ENCODE results near the gene ANKRD34A. TPM values are rescaled to one million over a fixed set of nuclear protein-coding genes. Genes with fewer than 3 reads are reported as not detected.

Gene ANKRD34A
- total and polyA plus RNA-seq, 2 of the 13 experiments (the other 11 are each of a cell fraction or from before 2014, with no cell fraction given): 0.05 to 0.07 TPM

- 0 out of 2 replicates have a peak, but pooled peaks have one; percentile 30 for TF ChIP-seq ZNF792 (CRISPR knock-in tag; IDR thresholded peaks at IDR 0.05)
- TF ChIP-seq SNAPC4 (CRISPR knock-in tag; IDR thresholded peaks at IDR 0.05): peak; percentile 65; the same call in 1 of the 2 replicates
- TF ChIP-seq GATAD1 (CRISPR knock-in tag; IDR thresholded peaks at IDR 0.05): peak; percentile 87
- no peak for TF ChIP-seq ZNF33A (CRISPR knock-in tag; IDR thresholded peaks at IDR 0.05; ENCODE audit: borderline replicate concordance)
- TF ChIP-seq HNRNPLL (IDR thresholded peaks at IDR 0.05; ENCODE audit: low read depth, low read length, poor library complexity, severe bottlenecking): peak; percentile 73
- TF ChIP-seq HDAC1 (CRISPR knock-in tag; IDR thresholded peaks at IDR 0.05): peak; percentile 72
- peak; percentile 30; the same call in 1 of the 2 replicates for TF ChIP-seq MEF2D (CRISPR knock-in tag; IDR thresholded peaks at IDR 0.05)
- TF ChIP-seq GFI1 (CRISPR knock-in tag; IDR thresholded peaks at IDR 0.05; ENCODE audit: borderline replicate concordance): peak; percentile 70; the same call in 1 of the 2 replicates
- TF ChIP-seq ZNF350 (CRISPR knock-in tag; IDR thresholded peaks at IDR 0.05; ENCODE audit: borderline replicate concordance, low read depth): peak; percentile 46; the same call in 1 of the 2 replicates
- peak; percentile 37 for TF ChIP-seq CBX1 (IDR thresholded peaks at IDR 0.05; ENCODE audit: low read depth)
- no peak for TF ChIP-seq TAF15 (IDR thresholded peaks at IDR 0.05; ENCODE audit: low read depth, low read length, poor library complexity, severe bottlenecking)
- no peak for TF ChIP-seq ZNF674 (CRISPR knock-in tag; IDR thresholded peaks at IDR 0.05; ENCODE audit: low read depth)
- TF ChIP-seq SKI (IDR thresholded peaks at IDR 0.05; ENCODE audit: partially characterized antibody): no peak
- TF ChIP-seq ZNF781 (CRISPR knock-in tag; IDR thresholded peaks at IDR 0.05; ENCODE audit: borderline replicate concordance, not compliant biosample characterization): peak; percentile 34
- TF ChIP-seq, protein P1, sequence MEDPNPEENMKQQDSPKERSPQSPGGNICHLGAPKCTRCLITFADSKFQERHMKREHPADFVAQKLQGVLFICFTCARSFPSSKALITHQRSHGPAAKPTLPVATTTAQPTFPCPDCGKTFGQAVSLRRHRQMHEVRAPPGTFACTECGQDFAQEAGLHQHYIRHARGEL (CRISPR knock-in tag; IDR thresholded peaks at IDR 0.05): no peak
- no peak for TF ChIP-seq SP1 (IDR thresholded peaks at IDR 0.05)
- peak; percentile 84 for TF ChIP-seq SP1 (CRISPR knock-in tag; IDR thresholded peaks at IDR 0.05)
- TF ChIP-seq, protein P2, sequence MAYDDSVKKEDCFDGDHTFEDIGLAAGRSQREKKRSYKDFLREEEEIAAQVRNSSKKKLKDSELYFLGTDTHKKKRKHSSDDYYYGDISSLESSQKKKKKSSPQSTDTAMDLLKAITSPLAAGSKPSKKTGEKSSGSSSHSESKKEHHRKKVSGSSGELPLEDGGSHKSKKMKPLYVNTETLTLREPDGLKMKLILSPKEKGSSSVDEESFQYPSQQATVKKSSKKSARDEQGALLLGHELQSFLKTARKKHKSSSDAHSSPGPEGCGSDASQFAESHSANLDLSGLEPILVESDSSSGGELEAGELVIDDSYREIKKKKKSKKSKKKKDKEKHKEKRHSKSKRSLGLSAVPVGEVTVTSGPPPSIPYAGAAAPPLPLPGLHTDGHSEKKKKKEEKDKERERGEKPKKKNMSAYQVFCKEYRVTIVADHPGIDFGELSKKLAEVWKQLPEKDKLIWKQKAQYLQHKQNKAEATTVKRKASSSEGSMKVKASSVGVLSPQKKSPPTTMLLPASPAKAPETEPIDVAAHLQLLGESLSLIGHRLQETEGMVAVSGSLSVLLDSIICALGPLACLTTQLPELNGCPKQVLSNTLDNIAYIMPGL (CRISPR knock-in tag; IDR thresholded peaks at IDR 0.05; ENCODE audit: borderline replicate concordance in 1 of 2, low read depth in 1 of 2): peak; percentile 18 to 51; a peak in 1 of 4 replicates
- no peak for TF ChIP-seq ZEB1 (IDR thresholded peaks at IDR 0.05; ENCODE audit: insufficient replicate concordance, low read depth)
- no peak for TF ChIP-seq ZFYVE20 (CRISPR knock-in tag; IDR thresholded peaks at IDR 0.05; ENCODE audit: borderline replicate concordance, low read depth)
- 0 out of 2 replicates have a peak, but pooled peaks have one; percentile 38 for TF ChIP-seq ZNF335 (CRISPR knock-in tag; IDR thresholded peaks at IDR 0.05)
- TF ChIP-seq HOXA5 (CRISPR knock-in tag; IDR thresholded peaks at IDR 0.05): 0 out of 2 replicates have a peak, but pooled peaks have one; percentile 19
Measured at GRCh38 chr1:145918144-145918991, 46.0 kb downstream of the ANKRD34A start, which contains the start of gene PEX11B (continued).
